HG02852 (cell line): ENCODE data around the gene ANKS1B.

ENCODE experiments used
- ATAC-seq: cut with Tn5 transposase; IDR thresholded peaks from one replicate; pipeline ENCODE4 v1.9.1; 2021; ENCODE audit warnings: mild to moderate bottlenecking, moderate library complexity; ENCODE audit not compliant: unreplicated experiment

Gene ANKS1B

GRCh38 chr12:98912401-98912974, 1072.2 kb downstream of the ANKS1B start:
- ATAC-seq, result no peak

DNA sequence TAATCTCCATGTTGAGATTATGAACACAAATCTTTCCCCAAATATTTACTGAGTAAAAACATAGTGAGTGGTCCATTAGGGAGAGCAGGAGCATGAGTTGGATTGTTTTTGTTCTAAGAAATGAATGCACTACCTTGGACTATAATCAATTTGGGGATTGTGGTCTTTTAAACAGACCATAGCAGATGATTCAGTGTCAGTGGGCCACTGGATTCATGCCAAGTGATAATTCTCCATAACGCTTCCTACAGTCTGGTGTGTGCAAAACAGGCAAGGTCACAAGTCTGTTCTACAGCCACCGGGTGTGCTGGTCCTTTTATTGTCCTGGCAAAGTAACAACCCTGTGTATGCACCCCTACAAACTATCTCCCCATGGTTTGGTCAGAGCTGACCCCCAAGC, 1073.3 kb downstream of the ANKS1B start:
- ATAC-seq, result no peak

DNA sequence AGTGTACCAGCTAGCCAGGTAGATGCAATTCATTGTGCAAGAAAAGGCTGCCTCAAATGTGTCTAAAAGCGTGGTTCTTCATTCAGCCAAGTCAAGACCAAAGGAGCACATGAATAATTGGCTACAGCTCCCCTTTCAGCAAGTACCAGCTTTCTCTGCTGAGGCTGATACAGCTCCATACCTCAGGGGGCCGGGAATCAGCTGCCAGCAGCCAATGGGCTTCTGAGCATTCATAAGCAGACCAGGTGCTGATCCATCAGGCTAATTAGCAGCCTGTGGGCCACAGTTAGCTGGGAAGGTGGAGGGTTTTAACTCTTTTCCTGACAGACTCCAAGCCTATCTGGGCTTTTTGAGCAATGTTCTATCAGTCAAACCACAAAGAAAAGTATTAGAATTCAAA, 1075.0 kb downstream of the ANKS1B start:
- ATAC-seq, result no peak

GRCh38 chr12:98908866-98909265, 1075.9 kb downstream of the ANKS1B start:
- no peak for ATAC-seq

DNA sequence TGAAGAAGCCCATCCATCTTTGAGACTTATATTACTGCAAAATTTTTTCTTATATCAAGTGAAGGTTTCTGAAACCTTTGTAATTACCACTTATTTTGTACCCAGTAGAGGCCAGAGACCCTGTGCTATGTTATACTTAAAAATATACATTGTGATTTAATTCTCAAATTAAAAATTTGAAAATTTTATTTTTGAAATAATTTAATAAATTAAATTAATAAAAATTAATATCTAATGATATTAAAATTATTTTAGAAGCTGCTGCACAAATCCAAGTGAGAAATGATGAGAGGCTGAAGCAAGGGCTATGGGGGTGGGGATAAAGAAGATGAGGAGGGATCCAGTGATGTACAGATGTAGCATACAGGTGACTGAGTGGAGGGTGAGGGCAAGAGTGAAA, 1080.9 kb downstream of the ANKS1B start:
- no peak for ATAC-seq

GRCh38 chr12:98901189-98901588, 1083.5 kb downstream of the ANKS1B start:
- no peak for ATAC-seq

DNA sequence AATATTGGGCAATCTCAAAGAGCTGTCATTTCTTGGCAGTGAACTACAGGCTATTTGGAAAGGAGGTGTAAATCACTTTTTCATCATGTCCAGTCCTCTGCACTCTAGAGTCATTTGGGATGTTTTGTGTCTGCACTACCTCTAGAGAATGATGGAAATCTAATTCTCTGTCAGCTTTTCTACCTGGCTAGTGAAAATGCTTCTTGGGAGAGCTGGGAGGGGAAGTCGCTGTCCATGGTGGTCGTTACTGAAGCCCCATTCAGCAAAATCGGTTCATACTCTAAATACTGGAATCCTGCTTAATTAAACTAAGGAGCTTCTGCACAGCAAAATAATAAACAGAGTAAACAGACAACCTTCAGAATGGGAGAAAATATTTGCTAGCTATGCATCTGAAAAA, 1087.8 kb downstream of the ANKS1B start:
- no peak for ATAC-seq

DNA sequence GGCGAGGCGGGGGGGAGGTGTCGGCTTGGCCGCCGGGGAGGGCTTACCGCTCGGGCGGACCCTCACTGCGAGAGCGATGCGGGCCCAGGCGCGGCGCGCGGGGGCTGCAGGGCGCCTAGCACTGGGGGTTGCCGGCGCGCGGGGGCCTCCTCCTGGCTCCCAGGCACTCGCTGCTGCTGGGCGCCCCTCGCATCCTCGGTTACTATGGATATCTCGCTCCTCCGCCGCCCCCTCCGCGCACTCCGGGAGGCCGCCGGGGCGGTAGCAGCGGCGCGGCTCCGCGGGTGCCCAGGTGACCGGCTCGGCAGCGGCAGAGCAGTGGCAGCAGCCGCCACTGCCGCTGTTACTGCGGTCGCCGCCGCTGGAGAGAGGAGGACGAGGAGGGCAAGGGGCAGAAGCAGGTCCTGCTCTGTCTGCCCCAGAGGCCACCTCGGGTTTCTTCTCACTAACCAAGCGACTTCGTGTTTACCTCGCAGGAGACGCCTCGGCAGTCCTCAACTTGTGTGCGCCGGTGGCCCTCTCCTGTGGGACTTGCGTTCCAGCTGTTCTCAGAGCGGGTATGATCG, 1089.6 kb downstream of the ANKS1B start:
- no peak for ATAC-seq

DNA sequence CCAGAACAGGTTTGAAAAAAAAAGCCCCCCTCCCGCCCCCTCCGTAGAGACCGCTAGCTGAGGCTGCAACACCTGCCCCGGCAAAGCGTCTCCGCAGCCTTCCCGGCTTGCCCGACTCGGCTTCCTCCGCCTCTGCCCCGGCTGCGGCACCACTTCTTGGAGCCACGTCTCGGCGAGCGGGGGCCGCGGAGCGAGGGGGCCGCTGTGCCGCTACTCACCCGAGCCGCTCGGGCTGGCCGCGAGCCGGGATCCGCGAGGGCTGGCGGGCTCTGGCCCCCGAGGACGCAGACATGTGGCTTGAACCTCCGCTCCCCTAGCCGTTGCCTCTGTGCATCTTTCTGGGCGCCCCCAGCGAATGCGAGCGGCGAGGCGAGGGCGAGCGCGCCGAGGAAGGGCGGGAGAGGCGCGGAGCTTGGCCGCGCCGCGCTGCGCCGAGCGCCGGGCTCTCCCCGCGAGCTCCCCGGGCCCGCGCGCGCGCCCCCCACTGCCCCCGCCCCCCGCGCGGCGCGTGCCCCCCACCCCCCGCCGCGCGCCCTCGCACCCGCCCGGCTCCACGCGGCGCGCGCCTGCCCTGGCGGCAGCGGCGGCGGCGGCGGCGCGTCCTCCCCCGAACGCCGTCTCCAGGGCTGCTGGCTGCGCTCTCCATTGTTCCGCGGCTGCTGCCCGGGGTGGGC, 1090.2 kb downstream of the ANKS1B start:
- ATAC-seq, result no peak

DNA sequence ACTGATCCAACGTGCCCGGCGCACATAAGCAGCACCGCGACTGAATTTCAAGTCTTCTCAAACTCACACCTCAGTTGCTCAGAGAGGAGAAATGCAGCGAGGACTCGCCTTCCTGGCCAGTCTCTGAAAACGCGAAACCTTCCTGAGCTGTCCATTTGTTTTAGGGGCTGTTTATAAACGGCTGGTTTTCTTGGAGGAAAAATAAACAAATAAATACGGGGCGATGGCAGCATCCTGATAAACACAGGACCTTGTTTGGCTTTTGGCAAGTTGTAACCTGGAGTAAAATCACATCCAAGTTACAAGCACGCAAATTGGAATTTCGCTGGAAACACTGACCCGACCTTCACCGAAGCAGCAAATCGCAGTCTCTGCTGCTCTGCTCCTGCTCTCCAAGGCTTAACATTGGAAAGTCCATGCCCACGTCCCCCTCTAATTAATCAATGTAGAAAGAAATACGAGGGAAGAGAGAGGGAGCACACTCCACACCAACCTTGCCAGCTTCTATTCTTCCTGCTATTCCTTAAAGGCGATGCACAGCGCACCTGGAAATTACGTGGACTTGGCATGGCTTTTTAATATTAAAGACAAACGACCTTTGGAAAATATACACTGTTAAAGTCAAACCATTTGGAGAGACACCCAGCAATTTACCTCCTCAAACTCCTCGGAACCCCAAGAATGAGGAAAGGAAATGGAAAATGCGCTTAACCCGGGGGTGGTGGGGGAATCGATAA, 1090.9 kb downstream of the ANKS1B start:
- ATAC-seq, result no peak

- no peak for ATAC-seq
Measured at GRCh38 chr12:98893126-98893674, 1091.5 kb downstream of the ANKS1B start.

DNA sequence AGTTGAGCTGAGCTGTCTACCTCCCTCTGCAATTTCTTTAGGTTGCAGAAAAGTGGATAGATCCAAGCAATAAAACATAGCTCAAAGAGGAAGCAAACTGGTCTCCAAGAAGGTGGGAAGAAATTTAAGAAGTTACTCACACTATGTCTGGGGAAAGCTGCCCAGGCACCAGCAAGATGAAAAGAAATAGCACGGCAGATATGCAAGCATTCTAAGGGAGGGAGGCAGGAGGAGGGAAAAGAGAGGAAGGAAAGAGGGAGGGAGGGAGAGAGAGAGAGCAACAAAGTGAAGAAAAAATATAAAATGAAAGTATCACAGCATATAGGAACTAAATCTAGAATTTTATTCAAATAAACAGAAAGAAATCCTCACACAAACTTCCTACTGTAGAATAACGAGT, 1099.0 kb downstream of the ANKS1B start:
- no peak for ATAC-seq

GRCh38 chr12:98883231-98883630, 1101.5 kb downstream of the ANKS1B start:
- no peak for ATAC-seq

DNA sequence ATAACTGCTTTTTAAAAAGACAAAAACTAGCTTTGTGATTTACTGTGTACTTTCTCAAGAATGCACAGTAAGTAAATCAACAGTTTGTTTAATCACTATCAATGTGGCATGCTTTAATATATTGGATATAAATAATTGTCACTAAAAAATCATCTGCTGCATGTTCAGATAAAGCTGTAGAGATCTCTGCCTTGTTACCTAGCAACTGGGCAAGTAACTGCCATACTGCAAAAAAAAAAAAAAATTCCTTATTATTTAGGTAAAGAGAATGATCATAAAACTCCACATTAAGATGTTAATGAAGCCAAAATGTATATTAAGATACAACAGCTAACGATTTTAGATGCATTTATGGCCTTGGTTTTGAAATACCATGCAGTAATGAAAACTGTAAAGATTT, 1102.2 kb downstream of the ANKS1B start:
- ATAC-seq, result no peak

DNA sequence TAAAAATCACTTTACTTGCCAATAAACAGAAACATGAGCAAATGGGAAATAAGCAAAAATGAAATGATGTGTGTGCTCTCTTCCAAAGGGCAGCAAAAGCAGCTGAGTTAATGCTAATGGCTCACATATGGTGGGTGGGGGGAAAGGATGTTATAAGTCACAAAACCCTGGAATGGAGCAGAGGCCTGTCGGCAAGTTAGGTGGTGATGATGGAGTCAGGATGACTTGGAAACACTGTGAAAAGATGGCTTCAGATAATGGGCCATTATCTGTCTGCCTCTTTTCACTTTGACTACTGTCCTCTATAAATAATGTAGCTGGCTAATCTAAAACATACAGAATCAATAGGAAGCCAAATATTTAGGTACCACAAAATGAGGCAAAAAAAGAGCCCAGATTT, 1111.0 kb downstream of the ANKS1B start:
- ATAC-seq, result no peak

GRCh38 chr12:98870504-98870903, 1114.2 kb downstream of the ANKS1B start:
- ATAC-seq, result no peak

DNA sequence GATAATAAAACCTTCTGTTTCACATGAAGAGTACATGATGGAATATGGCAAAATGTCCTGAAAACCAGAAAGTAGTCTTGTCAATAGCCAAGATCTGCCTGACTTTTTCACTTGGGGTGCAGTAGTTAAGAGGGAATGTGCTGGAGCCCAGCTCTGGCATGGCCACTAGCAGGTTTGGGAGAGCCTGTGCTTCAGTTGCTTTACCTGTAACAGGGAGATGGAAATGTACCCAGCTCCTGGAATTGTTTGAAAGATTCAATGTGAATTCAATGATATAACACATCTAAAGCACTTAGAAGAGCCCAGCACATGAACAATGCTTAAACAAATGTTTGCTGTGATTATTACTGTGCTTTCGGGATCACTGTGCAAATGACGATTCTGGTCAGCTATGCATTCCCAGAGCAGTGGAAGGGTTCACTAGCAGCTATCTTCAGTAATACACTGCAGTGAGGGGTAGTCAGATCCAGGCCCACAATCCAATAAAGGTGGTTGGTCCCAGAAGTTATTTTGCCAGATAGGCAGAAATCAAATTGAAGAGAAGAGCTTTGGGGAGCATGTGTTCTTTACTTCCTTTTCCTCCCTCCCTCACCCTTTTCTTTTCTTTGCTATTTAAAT, 1114.7 kb downstream of the ANKS1B start:
- no peak for ATAC-seq

- no peak for ATAC-seq
Measured at GRCh38 chr12:98868538-98868937, 1116.2 kb downstream of the ANKS1B start.

- no peak for ATAC-seq
Measured at GRCh38 chr12:98868076-98868475, 1116.7 kb downstream of the ANKS1B start.

GRCh38 chr12:98864363-98864762, 1120.4 kb downstream of the ANKS1B start:
- ATAC-seq, result no peak

DNA sequence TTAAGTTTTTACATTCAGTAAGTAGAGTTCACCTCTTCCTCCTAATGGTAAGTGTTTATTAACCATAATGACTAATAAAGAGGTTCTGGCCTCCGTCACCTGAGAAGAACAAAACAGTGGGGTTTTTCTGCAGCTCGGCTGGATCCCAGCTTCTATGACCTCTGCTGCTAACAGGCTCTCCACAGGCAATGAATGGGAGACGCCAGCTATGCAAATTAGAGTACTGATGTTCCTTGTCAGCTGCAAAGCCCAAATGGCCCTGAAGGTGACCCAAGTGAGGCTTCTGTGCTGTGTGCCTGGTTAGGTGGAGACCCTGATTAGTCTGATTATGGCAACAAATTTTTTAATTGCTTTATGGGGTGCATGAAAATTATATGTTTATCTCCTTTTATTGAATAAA, 1121.6 kb downstream of the ANKS1B start:
- no peak for ATAC-seq
